Stimulated activated naive CD4-positive, alpha-beta T cell (primary cell): Measurements from ENCODE around the gene TMEM242.

Experiments
- DNase-seq, 6 experiments: peaks; one replicate each; lab custom pipeline; 2025; lab: John Stamatoyannopoulos, UW

Gene TMEM242

DNA sequence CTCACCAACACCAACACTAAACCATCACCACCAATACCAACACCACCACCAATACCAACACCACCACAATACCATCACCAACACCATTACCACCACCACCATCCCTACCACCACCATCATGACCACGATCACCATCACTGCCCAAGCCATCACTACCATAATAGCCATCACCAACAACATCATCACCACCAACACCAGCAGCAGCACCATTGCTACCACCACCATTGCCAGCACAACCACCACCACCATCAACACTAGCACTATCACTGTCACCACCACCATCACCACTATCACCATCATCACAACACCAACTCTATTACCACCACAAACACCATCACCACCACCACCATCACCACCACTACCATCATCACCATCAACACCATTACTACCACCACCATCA lies 53.0 kb downstream of the TMEM242 start:
- DNase-seq, result no peak

DNA sequence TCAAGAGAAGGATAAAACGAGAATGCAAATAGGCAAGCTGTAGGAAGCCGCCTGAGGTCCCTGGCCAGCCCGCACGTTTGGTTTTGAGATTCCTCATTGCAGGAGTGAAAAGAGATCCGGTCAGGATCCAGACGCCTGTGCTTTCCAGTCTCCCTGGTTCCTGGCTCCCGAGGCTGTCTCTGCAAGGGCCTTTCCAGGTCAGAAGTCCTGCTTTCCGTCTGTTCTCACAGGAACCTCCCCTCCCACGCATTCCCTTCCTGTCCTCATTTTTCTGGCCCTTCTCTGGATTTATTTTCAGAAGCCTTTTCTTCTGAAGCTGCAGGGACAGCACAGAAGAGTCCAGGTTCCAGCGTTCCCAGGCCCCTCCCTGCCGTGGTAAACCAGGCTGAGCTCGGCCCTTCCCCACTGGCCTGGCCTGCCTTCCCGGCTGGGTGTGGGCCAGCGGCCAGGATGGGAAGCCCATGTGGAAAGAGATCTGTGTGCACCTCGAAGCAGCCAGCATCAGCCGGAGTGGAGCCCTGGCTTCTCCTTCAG lies 54.0 kb downstream of the TMEM242 start:
- no peak for DNase-seq

DNA sequence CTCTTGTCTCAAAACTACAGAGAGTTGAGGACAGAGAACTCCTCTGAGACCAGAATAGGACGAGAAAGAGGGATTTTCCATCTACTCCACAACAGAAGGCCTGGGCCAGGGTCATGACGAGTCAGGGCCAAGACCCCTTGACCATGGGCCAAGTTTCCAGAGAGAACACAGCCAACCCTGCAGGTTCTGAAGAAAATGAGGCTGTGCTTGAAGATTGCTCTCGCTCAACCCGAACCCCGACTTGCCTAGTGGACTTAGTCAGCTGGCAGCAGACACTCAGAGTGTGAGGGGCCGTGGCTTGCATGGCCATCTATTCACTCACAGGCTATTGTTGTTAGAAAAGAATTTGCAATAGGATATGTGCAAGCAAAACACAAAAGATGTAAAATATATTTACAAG lies 54.5 kb downstream of the TMEM242 start:
- no peak for DNase-seq

DNA sequence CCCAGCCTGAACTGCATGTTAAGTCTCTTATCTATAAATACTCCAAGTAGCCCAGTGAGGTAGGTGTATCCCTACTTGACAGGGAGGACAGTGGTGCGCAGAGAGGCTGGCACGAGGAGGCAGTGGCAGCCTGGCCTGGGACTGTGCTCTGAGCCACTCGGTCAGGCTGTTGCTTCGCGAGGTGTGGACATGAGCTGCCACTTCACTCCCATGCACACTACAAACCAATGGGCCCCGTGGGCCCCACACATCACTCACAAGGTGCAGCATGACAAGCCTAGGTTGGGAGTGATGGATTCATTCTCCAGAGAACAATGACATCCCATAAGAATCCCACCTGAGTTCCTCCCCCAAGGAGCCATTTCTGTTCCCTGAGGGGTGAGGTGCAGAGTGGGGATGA lies 54.9 kb downstream of the TMEM242 start:
- no peak for DNase-seq

DNA sequence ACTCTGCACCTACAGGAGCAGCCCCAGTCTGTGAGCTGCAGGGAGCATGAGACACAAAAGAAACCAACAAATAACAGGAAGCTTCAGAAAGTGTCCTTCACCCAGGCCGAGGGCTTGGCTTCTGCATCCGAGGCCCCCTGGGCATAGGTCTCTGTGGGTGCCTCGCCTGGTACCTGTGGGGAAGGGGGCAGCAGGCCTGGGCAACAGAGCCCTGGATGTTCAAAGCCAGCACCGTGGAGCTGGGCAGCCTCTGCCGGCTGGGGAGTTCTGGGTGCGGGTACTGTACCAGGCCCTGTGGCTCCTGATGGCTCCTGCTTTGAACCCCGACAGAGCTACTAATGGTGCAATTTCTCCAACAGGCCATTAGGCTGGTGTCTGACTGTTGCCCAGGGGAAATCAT lies 55.7 kb downstream of the TMEM242 start:
- DNase-seq, result no peak

DNA sequence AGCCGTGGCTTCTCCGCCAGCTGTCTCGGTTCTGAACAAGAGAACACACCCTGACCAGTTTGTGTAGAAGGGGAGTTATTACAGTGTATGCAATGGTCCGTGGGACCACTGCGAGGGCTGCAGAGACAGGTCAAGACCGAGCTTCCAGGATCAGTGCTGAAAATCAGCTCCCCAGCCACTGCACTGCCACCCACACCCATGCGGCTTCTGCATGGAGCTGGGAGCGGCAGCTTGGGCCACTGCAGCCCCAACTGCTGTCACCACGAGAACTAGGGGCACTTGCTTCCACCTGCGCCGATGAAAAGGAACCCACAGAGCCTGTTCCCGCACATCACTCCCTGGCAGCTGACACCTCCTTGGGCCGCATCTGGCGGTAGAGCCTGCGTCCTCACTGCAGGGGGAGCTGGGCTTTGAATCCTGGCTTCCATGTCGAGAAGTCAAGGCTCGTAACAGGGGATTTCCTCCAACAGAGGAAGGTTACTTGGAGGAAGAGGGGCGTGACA lies 56.2 kb downstream of the TMEM242 start:
- DNase-seq, result no peak

DNA sequence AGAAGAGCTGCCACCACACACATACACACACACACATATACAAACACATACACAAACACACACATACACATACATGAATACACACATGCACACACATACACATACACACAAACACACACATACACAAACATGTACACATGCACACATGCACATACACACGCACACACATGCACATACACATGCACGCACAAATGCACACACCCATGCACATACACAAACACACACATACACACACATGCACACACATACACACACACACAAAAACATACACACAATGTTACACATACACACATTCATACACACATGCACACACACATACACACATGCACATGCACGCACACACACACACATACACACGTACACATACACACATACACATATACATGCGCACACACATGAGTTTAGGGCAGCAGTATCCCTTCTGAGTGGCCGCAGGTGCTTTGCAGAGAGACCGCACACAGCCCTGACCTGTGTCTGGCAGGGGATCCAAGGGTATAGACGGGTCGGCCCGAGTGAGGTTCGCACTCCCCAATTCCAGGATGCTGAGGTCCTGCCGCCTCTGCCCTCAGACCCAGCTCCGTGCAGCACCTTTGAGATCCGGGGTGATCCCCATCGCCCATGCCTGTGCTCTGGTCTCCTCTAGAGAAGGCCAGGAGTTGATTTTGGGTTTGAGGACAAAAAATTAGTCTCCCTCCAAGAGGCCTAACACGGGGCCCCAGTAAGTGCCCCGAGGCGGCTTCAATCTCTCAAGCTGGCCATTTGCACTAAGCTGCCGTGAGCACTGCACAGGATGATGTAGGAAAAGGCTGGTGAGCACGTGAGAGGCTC lies 56.8 kb downstream of the TMEM242 start:
- no peak for DNase-seq

DNA sequence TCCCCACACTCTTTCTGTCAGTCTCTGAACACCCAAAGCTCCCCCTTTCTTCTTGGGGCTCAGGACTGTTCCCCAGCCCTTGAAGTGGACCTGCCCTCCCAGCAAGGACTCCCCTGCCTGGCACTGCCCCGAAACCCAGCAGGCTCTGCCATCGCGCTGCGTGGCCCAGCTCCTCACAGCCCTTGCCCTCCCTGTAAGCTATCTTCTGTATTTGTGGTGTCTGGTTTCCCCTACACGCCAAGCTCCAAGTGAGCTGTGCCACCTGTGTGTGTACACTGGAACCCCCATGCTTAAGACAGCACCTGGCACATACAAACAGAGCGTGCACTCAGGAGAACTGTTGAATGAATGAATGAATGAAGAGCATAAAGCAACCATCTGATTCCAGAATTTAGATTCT lies 57.7 kb downstream of the TMEM242 start:
- no peak for DNase-seq

DNA sequence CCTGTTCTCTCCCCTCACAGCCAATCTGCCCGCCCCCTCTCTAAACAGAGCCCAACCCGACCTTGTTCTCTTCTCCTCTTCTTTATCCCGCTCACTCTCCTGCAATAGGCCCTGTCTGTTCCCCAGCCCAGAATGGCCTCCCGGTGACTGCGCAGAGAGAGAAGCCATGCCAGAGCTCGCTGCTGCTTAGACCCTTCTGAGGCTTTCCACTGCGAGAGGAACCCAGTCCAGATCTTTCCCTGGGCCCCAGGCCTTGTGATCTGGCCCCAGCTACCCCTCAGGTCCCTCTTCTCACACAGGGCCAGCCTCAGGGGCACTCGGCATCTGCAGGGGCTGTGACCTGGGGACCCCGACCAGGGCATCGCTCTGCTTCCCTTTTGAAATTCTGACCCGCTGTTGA lies 58.1 kb downstream of the TMEM242 start:
- DNase-seq, result no peak

DNA sequence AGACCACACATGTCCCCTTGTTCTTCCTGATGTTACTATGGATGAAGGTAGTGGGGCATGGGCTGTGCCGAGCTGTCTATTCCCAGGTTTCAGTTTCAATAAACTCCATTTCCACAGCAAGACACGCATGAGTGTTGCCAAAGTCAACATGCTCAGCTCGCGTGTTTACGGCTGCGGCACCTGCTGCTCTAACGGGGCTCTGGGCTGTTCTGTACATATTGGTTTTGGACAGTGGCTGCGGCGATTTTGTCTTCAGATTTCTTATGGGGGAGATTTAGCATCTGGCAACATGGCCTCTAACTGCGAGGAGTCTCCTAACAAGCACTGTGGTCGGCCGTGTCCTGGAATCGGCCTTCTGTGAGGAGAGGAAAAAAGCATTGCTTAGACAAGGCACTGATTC lies 58.6 kb downstream of the TMEM242 start:
- DNase-seq, result no peak

DNA sequence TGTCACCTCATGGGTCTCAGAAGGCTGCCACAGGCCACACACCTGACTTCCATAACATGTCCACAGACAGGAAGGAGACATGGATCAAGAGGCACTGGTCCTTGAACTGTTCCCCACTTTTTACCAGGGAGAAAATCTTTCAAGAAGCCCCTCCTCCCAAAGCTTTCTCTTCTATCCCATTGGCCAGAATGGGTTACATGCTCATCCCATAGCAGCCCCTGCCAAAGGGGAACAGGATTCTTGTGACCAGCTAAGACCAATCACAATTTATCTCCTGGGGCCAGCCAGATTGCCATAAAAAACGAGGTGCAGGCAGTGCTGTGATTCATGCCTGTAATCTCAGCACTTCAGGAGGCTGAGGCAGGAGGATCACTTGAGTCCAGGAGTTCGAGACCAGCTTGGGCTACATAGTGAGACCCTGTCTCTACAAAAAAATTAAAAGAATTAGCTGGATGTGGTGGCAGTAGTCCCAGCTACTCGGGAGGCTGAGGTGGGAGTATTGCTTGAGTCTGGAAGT lies 59.4 kb downstream of the TMEM242 start:
- no peak for DNase-seq

DNA sequence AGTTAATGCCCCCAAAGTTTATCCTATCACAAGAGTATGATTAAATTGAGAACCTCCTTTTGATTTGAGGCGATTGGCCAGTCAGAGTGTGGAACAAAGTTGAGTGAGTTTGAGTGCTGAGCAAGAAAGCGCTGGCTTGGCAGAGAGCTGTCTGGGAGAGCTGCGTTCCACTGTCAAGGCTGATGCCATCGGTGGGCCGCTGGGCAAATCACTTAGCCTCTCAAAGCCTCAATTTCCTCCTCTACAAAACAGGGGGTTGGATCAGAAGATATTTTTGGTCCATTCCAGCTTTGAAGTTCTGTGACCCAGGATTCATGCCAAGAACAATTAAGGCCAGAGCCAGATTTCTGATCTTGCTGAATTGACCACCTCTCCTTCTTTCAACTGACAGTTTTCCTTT lies 60.2 kb downstream of the TMEM242 start:
- DNase-seq, result no peak

DNA sequence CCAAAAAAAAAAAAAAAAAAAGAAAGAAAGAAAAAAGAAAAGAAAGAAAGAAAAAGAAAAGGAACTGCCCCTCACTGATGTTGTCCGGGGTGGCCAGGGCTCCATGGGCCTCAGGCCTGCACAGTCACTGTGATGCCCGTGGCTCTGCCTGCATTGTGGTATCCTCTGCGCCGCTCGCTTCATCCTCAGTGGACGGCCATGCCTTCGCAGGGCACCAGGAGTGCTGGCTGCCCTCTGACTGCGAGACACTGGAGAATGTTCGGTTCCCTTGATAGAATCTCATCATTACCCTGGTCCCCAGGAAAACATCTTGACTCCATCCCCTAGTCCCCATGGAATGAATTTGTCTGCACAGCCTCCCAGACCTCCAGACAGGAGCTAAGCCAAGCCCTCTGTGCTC lies 61.7 kb downstream of the TMEM242 start:
- DNase-seq, result no peak

DNA sequence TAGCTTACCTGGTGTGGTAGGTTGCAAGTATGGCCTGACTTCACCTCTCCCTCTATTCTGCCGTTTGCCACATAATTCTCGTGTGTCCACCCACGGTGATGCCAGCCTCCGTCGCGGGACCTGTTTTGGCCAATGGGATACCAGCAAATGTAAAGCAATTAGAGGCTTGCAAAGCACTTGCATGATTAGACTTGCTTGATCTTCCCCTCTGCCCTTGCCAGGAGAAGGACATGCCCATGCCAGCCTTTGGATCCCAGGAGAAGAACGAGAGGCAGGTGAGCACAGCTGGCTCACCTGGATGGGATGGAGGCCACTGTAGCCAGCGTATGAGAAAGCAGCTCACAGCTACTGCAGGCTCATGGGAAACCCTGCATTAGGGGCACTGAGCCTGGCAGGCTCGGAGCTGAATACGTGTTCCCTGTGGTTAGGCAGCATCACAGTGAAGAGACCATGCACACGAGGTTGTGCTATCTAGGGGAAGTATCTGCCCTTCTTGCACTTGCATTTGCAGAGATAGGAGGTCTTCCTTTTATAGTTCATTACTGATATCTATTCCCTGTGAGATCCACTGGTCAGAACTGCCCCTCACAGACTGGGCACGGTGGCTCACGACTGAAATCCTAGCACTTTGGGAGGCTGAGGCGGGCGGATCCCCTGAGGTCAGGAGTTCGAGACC lies 62.4 kb downstream of the TMEM242 start:
- DNase-seq, result no peak

DNA sequence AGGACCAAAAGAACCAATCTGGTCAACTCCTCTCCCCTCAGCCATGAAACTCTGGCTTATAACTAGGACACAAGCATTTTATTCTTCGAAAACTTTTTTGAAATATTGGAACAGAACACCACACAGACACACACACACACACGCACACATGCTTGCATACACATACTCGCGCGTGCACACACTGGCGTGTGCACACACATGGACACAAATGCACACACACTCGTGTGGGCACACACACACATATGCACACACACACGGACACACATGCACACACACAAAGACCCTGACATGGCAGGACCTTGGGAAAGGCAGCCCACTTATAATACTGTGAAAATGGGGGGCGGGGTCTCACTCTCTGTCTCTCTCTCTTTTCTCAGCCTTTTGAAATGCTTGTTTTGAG lies 63.9 kb downstream of the TMEM242 start:
- no peak for DNase-seq

DNA sequence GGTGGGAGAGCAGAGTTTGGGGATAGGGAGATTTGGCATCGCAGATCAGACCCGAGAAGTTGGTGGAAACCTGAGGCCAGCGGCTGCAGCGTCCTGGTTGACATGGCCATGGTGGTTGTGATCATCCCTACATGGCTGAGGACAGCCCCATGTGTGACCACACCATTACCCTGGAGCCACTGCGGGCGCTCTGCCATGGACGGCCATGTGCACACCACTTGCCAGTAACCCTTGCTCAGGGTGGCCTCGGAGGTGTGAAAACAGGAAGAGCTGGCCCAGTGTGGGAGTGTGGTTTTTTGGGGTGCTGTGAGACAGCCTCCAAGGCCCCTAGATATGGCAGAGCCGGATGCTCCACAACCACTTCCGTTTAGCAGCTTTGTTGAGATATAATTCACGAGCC lies 64.4 kb downstream of the TMEM242 start:
- DNase-seq, result peak in 1 of 6 experiments; percentile 8

DNA sequence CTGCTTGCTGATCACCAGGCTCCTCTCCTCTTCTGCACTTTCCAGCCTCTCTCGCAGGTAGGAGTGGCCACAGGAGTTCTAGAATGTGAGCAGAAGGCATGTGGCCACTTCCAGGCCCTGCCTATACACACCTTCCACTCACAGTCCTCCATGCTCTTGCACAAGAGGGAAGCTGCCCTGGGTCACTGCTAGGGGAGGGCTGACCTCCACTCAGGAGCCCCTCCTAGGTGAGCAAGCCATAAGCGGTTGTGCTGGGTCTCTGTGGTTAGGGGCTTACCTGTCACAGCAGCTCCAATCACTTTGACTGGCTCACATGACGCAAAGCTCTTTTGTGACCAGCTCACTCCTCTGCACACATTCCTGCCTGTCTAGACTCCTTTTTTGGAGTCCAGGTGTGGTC lies 68.2 kb downstream of the TMEM242 start:
- DNase-seq, result no peak

DNA sequence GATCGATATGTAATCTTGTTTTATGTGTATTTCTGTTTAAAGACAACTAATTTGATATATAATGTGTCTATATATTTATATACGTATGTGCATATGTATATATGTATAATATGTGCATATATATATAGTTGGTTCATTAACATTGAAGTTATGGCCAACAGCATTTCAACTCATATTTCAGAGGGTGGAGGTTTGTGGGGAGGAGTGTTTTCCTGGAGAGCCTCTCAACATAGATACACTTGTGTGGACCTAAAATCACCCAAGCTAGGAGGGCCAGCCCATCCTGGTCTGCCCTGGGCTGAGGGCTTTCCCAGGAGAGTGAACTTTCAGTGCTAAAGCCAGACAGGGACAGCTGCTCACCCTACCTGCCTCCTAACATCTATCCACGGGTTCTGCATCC lies 68.8 kb downstream of the TMEM242 start:
- no peak for DNase-seq

DNA sequence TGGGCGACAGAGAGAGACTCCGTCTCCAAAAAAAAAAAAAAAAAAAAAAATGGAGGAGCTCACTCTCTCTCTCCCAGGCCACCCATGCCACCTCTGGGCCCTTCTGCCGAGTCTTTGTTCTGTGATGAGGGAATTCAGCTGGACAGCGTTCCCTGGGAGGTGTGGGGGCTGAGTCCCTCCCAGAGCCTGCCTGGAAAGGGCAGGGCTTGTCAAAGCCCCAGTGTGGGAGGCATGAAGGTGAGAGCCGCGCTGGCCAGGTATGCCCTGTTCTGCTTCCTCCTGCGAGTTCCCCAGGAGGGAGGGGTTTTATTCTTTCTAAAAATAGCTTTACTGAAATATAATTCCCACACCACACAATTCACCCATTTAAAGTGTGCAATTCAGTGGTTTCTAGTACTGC lies 69.6 kb downstream of the TMEM242 start:
- no peak for DNase-seq

DNA sequence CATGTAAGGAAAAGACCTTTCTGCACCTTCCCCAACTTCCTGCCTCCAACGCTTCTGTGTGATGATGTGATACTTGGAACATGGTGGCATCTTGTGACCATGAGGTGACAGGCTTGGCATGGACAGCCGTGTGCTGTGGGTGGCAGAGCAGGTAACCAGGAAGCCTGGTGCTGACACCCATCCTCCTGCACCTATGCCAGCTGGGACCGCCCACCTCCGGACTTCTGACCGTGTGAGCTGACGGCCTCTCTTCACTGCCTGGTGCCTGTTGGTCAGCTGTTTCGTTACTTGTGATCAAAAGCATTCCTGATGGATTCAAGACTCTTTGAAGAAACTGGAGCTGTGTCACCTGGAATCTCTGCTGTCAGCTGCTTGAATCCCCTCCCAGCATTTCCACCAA lies 70.3 kb downstream of the TMEM242 start:
- no peak for DNase-seq

DNA sequence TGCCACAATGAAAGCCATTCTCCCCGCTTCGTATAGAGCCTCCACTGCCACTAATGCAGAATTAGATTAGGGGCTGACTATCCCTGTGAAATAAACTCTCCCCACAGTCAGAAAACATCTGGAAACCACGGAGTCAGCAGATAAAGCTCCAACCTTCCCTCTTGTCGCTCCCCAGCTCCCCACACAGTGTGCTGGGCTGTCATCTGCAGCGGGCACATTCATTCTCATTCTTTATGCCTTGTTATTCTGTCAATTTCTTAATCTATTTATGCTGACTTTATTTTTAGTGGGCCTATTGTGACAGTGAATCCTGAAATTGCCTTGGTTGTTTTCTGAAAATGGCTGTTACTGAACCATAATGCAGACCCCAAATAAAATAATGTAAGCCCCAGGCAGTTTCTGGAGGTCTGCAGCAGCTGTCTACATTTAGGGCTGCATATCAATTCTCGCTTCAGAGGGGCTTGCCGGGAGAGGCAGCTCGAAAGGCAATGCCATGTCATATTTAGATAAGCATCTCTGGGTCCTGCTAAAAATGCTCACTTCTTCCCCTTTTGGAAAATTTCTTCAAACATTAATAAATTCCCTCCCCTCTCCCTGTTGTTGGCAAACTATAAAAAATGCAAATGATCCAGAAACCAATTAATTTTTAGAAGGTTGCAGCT lies 71.6 kb downstream of the TMEM242 start:
- DNase-seq, result no peak

DNA sequence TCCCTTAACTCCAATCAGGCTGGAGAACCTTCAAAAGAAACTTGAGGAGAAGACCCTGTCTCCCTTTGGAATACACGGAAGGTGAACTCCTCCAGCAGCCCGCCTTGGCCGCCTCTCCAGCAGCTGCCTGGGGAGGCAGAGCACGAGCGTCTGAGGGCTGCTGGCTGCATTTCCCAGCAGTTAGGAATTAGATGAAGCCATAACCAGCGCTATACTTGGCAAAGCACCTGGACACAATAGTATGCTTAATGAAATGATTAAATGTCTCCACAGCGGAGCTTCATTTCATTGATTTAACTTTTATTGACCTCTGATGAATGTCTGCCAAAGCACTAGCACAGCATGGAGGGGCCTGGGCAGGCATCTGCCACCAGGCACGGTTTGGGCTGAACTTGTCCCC lies 73.5 kb downstream of the TMEM242 start:
- DNase-seq, result no peak

DNA sequence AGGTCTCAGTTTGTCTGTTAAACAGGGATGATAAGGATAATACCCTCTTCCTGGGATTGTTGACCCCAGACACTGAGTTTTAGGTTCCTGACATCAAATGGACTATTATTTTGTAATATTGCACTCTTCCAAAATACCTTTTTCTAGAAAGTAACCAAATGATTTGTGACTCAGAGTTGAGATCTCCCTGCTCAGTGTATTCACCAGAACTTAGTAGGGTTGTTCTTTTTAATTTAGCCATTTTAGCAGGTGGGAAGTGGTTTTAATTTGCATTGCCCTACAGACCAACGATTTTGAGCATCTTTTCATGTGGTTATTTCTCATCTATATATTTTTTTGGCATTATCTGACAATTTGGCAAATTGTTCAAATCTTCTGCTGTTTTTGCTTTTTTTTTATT lies 75.1 kb downstream of the TMEM242 start:
- no peak for DNase-seq
